MM.1S (cell line): ENCODE data around the gene YEATS2.
"Not testable (repeated sequence)": the region's sequence is repeated elsewhere in the genome, so short reads cannot be mapped to it uniquely, and the experiment has no call there.

ENCODE experiments used
- DNase-seq: peaks from one replicate; pipeline ENCODE4 v3.0.0-alpha.2; 2015
- H2AFZ ChIP-seq: fragments of 300-600 bp; sonication (generic); 2 replicates; pipeline ENCODE4 v1.6.0; 2016; ENCODE audit warnings: antibody characterized with exemption, low read length
- H3F3A ChIP-seq: fragments of 300-600 bp; sonication (generic); 2 replicates; pipeline ENCODE4 v1.6.1; 2016; ENCODE audit warnings: mild to moderate bottlenecking, antibody characterized with exemption, low read length, moderate library complexity, mixed read lengths; ENCODE audit not compliant: insufficient read depth
- H3K27ac ChIP-seq: fragments of 300-600 bp; sonication (generic); 2 replicates; pipeline ENCODE4 v1.5.1; 2016; ENCODE audit warnings: mild to moderate bottlenecking, low read length
- H3K27me3 ChIP-seq: fragments of 300-600 bp; sonication (generic); replicated peaks from 2 replicates; pipeline ENCODE4 v1.6.0; 2016; ENCODE audit warnings: low read length; ENCODE audit not compliant: insufficient read depth
- H3K36me3 ChIP-seq: fragments of 300-600 bp; sonication (generic); replicated peaks from 2 replicates; pipeline ENCODE4 v1.6.1; 2016; ENCODE audit warnings: mild to moderate bottlenecking, low read length, mixed read lengths; ENCODE audit not compliant: insufficient read depth
- H3K4me1 ChIP-seq: fragments of 300-600 bp; sonication (generic); 2 replicates; pipeline ENCODE4 v1.6.1; 2016; ENCODE audit warnings: low read length, mixed read lengths
- H3K4me2 ChIP-seq: fragments of 300-600 bp; sonication (generic); 2 replicates; pipeline ENCODE4 v1.6.0; 2016; ENCODE audit warnings: low read depth, low read length
- H3K4me3 ChIP-seq: fragments of 300-600 bp; sonication (generic); 2 replicates; pipeline ENCODE4 v1.5.1; 2016; ENCODE audit warnings: low read length, mixed read lengths
- H3K79me2 ChIP-seq: fragments of 300-600 bp; sonication (generic); 2 replicates; pipeline ENCODE4 v1.6.1; 2016; ENCODE audit warnings: mixed run types, low read length, mixed read lengths
- H3K9ac ChIP-seq: fragments of 300-600 bp; sonication (generic); 2 replicates; pipeline ENCODE4 v1.6.1; 2016; ENCODE audit warnings: low read length, mixed read lengths
- H3K9me2 ChIP-seq: fragments of 300-600 bp; sonication (generic); replicated peaks from 2 replicates; pipeline ENCODE4 v1.6.1; 2016; ENCODE audit warnings: mild to moderate bottlenecking, low read length, mixed read lengths; ENCODE audit not compliant: insufficient read depth
- H3K9me3 ChIP-seq: fragments of 300-600 bp; sonication (generic); replicated peaks from 2 replicates; pipeline ENCODE4 v1.6.1; 2016; ENCODE audit warnings: mild to moderate bottlenecking, low read length, mixed read lengths; ENCODE audit not compliant: insufficient read depth
- H4K20me1 ChIP-seq: fragments of 300-600 bp; sonication (generic); 2 replicates; pipeline ENCODE4 v1.6.1; 2016; ENCODE audit warnings: mild to moderate bottlenecking, low read length, moderate library complexity, mixed read lengths; ENCODE audit not compliant: insufficient read depth
- CTCF ChIP-seq: fragments of 300-600 bp; sonication (generic); IDR thresholded peaks from 2 replicates; pipeline ENCODE4 v1.5.1; 2016; ENCODE audit warnings: antibody characterized with exemption, low read length, mixed read lengths
- EZH2 ChIP-seq: fragments of 300-600 bp; sonication (generic); optimal IDR thresholded peaks from 2 replicates; pipeline ENCODE3; 2017; ENCODE audit warnings: low read depth, mild to moderate bottlenecking, antibody characterized with exemption, low read length, mixed read lengths
- EZH2phosphoT487 ChIP-seq: fragments of 300-600 bp; sonication (generic); IDR thresholded peaks from 2 replicates; pipeline ENCODE4 v1.6.1; 2018; ENCODE audit warnings: antibody characterized with exemption, low read length

Gene YEATS2

DNA sequence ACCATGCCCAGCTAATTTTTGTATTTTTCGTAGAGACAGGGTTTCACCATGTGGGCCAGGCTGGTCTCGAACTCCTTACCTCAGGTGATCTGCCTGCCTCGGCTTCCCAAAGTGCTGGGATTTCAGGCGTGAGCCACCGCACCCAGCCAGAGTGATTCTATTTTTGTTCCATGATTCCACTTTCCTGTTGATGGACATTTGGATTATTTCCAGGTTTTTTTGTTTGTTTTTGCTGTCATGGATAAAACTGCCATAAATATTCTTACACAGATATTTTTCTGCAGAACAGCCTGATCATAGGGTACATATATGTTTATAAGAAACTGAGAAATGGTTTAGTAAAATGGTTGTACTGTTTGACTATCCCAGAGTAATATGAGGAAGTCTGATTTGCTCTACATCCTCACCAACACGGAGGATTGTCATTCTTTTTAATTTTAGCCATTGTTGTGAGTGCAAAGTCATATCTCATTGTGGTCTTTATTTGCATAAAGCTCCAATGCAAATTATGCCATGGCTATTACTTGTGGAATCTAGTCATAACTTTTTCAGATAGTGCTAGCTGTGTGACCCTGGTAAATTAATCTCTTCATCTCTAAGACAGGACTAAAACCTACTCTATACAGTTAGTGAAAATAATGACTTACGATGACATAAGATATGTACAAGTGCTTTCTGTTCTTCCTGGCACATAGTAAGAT, 85.1 kb downstream of the YEATS2 start:
- H3K27ac ChIP-seq = no peak overlapping the region
- H3K4me3 ChIP-seq = no peak overlapping the region
- H3K9ac ChIP-seq = no peak overlapping the region
- no peaks in the 10 kb centered on the region for H3K4me1 ChIP-seq
- H3K4me2 ChIP-seq = no peak overlapping the region
- peaks cover 21% of the 10 kb centered on the region for H3K36me3 ChIP-seq
- DNase-seq = no peak
- no peaks in the 10 kb centered on the region for H3F3A ChIP-seq
- H2AFZ ChIP-seq = no peak overlapping the region
- peaks cover 26% of the 10 kb centered on the region for H3K79me2 ChIP-seq
- no peaks in the 10 kb centered on the region for H3K9me2 ChIP-seq
- H4K20me1 ChIP-seq = no peaks in the 10 kb centered on the region
- no peaks in the 10 kb centered on the region for H3K27me3 ChIP-seq
- no peaks in the 10 kb centered on the region for H3K9me3 ChIP-seq
- no peak for TF ChIP-seq EZH2phosphoT487
- no peak for TF ChIP-seq CTCF
- TF ChIP-seq EZH2 = no peak

GRCh38 chr3:183784503-183784902, 86.9 kb downstream of the YEATS2 start:
- DNase-seq, H3K9me3 ChIP-seq, H3K4me2 ChIP-seq, H3K9ac ChIP-seq, H3K27me3 ChIP-seq, H3K4me1 ChIP-seq, H3K9me2 ChIP-seq, H3K4me3 ChIP-seq, H3K27ac ChIP-seq, H2AFZ ChIP-seq, H3F3A ChIP-seq, H4K20me1 ChIP-seq: not testable (repeated sequence)
- peaks cover 23% of the 10 kb centered on the region for H3K36me3 ChIP-seq
- H3K79me2 ChIP-seq = peaks cover 31% of the 10 kb centered on the region

DNA sequence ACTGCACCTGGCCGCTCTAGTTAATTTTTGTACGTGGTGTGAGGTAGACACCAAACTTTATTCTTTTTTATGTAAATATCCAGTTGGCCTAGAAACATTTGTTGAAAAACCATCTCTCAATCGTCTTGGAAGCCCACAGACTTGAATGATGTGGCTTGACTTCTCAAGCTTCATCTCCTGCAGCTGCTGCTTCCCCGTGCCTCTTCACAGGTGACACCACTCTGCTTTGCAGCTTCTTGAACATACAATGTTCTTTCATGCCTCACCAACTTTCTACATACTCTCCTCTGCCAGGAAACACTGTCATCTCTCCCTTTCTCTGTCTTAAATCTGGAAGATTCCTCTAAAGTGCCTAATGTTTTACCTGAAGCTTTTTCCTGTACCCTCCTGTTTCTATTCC, 92.2 kb downstream of the YEATS2 start:
- Histone ChIP-seq H3K9me2 (no peaks in the 10 kb centered on the region), H3K4me1 (no peaks in the 10 kb centered on the region), H2AFZ (no peak overlapping the region), H3K9ac (no peak overlapping the region), H4K20me1 (no peaks in the 10 kb centered on the region), H3K27ac (no peak overlapping the region), H3K36me3 (peaks cover 27% of the 10 kb centered on the region), H3K27me3 (no peaks in the 10 kb centered on the region), H3K4me2 (no peak overlapping the region), H3K79me2 (peaks cover 19% of the 10 kb centered on the region), H3F3A (no peaks in the 10 kb centered on the region), H3K4me3 (no peak overlapping the region), H3K9me3 (no peaks in the 10 kb centered on the region)
- no peak for DNase-seq
- TF ChIP-seq EZH2 (no peak), EZH2phosphoT487 (no peak), CTCF (no peak)

DNA sequence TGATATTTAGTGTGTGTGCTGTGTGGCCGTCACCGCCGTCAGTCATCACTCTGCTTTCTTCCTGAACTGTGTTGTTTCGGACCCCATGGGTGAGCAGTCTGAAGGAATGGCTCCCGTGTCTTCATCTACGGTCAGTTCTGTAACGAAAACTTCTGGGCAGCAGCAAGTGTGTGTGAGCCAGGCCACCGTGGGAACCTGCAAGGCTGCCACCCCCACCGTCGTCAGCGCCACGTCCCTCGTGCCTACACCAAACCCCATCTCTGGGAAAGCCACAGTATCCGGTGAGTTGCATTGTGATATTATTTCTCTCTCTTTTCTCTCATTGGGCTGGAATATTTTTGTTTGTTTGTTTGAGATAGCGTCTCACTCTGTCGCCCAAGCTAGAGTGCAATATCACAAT, 93.1 kb downstream of the YEATS2 start:
- Histone ChIP-seq H3K4me3 (no peak overlapping the region), H3K4me1 (no peaks in the 10 kb centered on the region), H3K4me2 (no peak overlapping the region), H3K27me3 (no peaks in the 10 kb centered on the region), H3K36me3 (peaks cover 26% of the 10 kb centered on the region), H3K9ac (no peak overlapping the region), H3K9me3 (no peaks in the 10 kb centered on the region), H3K79me2 (peaks cover 19% of the 10 kb centered on the region), H3K27ac (no peak overlapping the region), H3K9me2 (no peaks in the 10 kb centered on the region), H4K20me1 (no peaks in the 10 kb centered on the region), H3F3A (no peaks in the 10 kb centered on the region), H2AFZ (no peak overlapping the region)
- DNase-seq = no peak
- TF ChIP-seq EZH2 = no peak
- TF ChIP-seq EZH2phosphoT487 = no peak
- TF ChIP-seq CTCF = no peak
